DOHH2 (cell line): ENCODE results near the gene OR8J3.

Source experiments
- EZH2phosphoT487 ChIP-seq: fragments of 200-600 bp; sonication (generic); IDR thresholded peaks from 2 replicates; pipeline ENCODE4 v1.6.1; 2017; ENCODE audit warnings: borderline replicate concordance, mild to moderate bottlenecking, antibody characterized with exemption, low read length, moderate library complexity, mixed read lengths
- TF ChIP-seq, protein P1 (sequence below): fragments of 200-600 bp; sonication (generic); IDR thresholded peaks from one replicate; pipeline ENCODE4 v1.5.1; 2014; ENCODE audit warnings: antibody characterized with exemption, mild to moderate bottlenecking, low read depth, low read length; ENCODE audit not compliant: poor library complexity, severe bottlenecking

- no peak for TF ChIP-seq EZH2phosphoT487
- TF ChIP-seq, protein P1, sequence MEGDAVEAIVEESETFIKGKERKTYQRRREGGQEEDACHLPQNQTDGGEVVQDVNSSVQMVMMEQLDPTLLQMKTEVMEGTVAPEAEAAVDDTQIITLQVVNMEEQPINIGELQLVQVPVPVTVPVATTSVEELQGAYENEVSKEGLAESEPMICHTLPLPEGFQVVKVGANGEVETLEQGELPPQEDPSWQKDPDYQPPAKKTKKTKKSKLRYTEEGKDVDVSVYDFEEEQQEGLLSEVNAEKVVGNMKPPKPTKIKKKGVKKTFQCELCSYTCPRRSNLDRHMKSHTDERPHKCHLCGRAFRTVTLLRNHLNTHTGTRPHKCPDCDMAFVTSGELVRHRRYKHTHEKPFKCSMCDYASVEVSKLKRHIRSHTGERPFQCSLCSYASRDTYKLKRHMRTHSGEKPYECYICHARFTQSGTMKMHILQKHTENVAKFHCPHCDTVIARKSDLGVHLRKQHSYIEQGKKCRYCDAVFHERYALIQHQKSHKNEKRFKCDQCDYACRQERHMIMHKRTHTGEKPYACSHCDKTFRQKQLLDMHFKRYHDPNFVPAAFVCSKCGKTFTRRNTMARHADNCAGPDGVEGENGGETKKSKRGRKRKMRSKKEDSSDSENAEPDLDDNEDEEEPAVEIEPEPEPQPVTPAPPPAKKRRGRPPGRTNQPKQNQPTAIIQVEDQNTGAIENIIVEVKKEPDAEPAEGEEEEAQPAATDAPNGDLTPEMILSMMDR = no peak
These were observed 36.7 kb downstream of the OR8J3 start, which contains the start of gene OR8H2 for GRCh38 chr11:56103210-56103737.
